A549 (cell line): ENCODE results near the gene CCDC106. TPM values are rescaled to one million over a fixed set of nuclear protein-coding genes. Genes with fewer than 3 reads are reported as not detected.

Source experiments
- ATAC-seq, 2 experiments: fragments of 200-7000 bp in 1 of 2; fragments of >200 bp in 1 of 2; cut with Nextera tagmentation in 1 of 2; cut with Tn5 transposase in 1 of 2; 3 replicates each; pipeline versions ENCODE4 v1.8.0 to v1.9.1; 2018 to 2020; ENCODE audit warnings: mild to moderate bottlenecking in 1 of 2, moderate library complexity in 1 of 2
- CTCF ChIA-PET: fragments of 300-600 bp; sonication (Branson Sonifier 250); formaldehyde crosslinking; extraction: SDS; loops from one replicate; lab custom pipeline; 2021; ENCODE audit warnings: antibody characterized with exemption, inconsistent platforms; lab: Yijun Ruan, JAX
- POLR2A ChIA-PET: fragments of 350-600 bp; formaldehyde crosslinking; extraction: SDS; loops from one replicate; lab custom pipeline; 2021; ENCODE audit warnings: antibody characterized with exemption, inconsistent platforms; lab: Yijun Ruan, JAX
- DNase-seq, 2 experiments: peaks; one replicate each; pipeline versions ENCODE4 v3.0.0 to v3.0.0-alpha.2; 2011 to 2016; ENCODE audit warnings: low read depth in 1 of 2, low spot score in 1 of 2
- FAIRE-seq: peaks from 2 replicates; lab custom pipeline; 2011; peaks lifted over from hg19 to GRCh38; lab: Jason Lieb, UNC
- H3K27ac ChIP-seq, 2 experiments: fragments of >200 bp; sonication (Bioruptor Twin); formaldehyde crosslinking; 3 replicates each; pipeline ENCODE4 v1.5.1; 2016 to 2017
- H3K4me1 ChIP-seq: fragments of >200 bp; sonication (Bioruptor Twin); formaldehyde crosslinking; 3 replicates; pipeline ENCODE4 v1.6.1; 2016
- H3K4me2 ChIP-seq: fragments of >200 bp; sonication (Bioruptor Twin); formaldehyde crosslinking; 3 replicates; pipeline ENCODE4 v1.6.1; 2016
- H3K4me3 ChIP-seq: fragments of >200 bp; sonication (Bioruptor Twin); formaldehyde crosslinking; 3 replicates; pipeline ENCODE4 v1.5.1; 2016
- H3K9me3 ChIP-seq: fragments of >200 bp; sonication (Bioruptor Twin); formaldehyde crosslinking; 3 replicates; pipeline ENCODE4 v1.6.1; 2016
- BCL3 ChIP-seq: fragments of >200 bp; sonication (Bioruptor Twin); formaldehyde crosslinking; IDR thresholded peaks from 3 replicates; pipeline ENCODE4 v1.6.1; 2016
- CBX8 ChIP-seq: fragments of 200-600 bp; sonication (generic); IDR thresholded peaks from 2 replicates; pipeline ENCODE4 v1.6.1; 2016
- CEBPB ChIP-seq, 2 experiments: fragments of >200 bp in 1 of 2; sonication (Bioruptor Twin) in 1 of 2; formaldehyde crosslinking in 1 of 2; IDR thresholded peaks; 2 replicates each; pipeline ENCODE4 v1.6.1; 2012 to 2016
- CTCF ChIP-seq: fragments of >200 bp; sonication (Bioruptor Twin); formaldehyde crosslinking; IDR thresholded peaks from 3 replicates; pipeline ENCODE4 v1.5.1; 2016
- E2F6 ChIP-seq: IDR thresholded peaks from 2 replicates; pipeline ENCODE4 v1.6.1; 2012; ENCODE audit warnings: low read depth, borderline replicate concordance
- EHMT2 ChIP-seq: fragments of 200-600 bp; sonication (generic); IDR thresholded peaks from 2 replicates; pipeline ENCODE4 v1.6.1; 2016; ENCODE audit warnings: antibody characterized with exemption, low read depth, mild to moderate bottlenecking, moderate library complexity
- FOSB ChIP-seq: fragments of 250-450 bp; sonication (Bioruptor Pico); IDR thresholded peaks from 2 replicates; pipeline ENCODE4 v1.5.0; 2020; ENCODE audit warnings: mild to moderate bottlenecking, moderate library complexity
- FOSL2 ChIP-seq, 2 experiments: fragments of 450-650 bp in 1 of 2; fragments of >200 bp in 1 of 2; sonication (Bioruptor Twin) in 1 of 2; formaldehyde crosslinking; IDR thresholded peaks; 2 replicates each; pipeline versions ENCODE4 v1.5.0 to v1.6.1; 2016 to 2020; ENCODE audit warnings: mild to moderate bottlenecking in 1 of 2, moderate library complexity in 1 of 2
- HEYL ChIP-seq: fragments of 250-450 bp; sonication (Bioruptor Pico); IDR thresholded peaks from 2 replicates; pipeline ENCODE4 v1.8.0; 2021; ENCODE audit warnings: mild to moderate bottlenecking, moderate library complexity
- HOXB13 ChIP-seq: fragments of 250-450 bp; sonication (Bioruptor Pico); IDR thresholded peaks from 2 replicates; pipeline ENCODE4 v1.5.0; 2020; ENCODE audit warnings: low read depth, mild to moderate bottlenecking, moderate library complexity
- HOXB5 ChIP-seq: fragments of 250-450 bp; sonication (Bioruptor Pico); IDR thresholded peaks from 2 replicates; pipeline ENCODE4 v1.5.0; 2020; ENCODE audit warnings: mild to moderate bottlenecking, moderate library complexity
- JUN ChIP-seq, 2 experiments: fragments of >200 bp; sonication (Bioruptor Twin); formaldehyde crosslinking; IDR thresholded peaks; 2 replicates in 1 of 2; 3 replicates in 1 of 2; pipeline ENCODE4 v1.6.1; 2016 to 2017
- KDM1A ChIP-seq: fragments of 200-600 bp; sonication (generic); IDR thresholded peaks from 2 replicates; pipeline ENCODE4 v1.6.1; 2016; ENCODE audit warnings: low read depth, mild to moderate bottlenecking
- NPAS2 ChIP-seq: fragments of 250-450 bp; sonication (Bioruptor Pico); IDR thresholded peaks from 2 replicates; pipeline ENCODE4 v1.8.0; 2022; ENCODE audit warnings: mild to moderate bottlenecking, moderate library complexity, borderline replicate concordance
- NR3C1 ChIP-seq: fragments of >200 bp; sonication (Bioruptor Twin); formaldehyde crosslinking; IDR thresholded peaks from 3 replicates; pipeline ENCODE4 v1.6.1; 2017
- POLR2A ChIP-seq: IDR thresholded peaks from 2 replicates; pipeline ENCODE4 v1.6.1; 2012; ENCODE audit warnings: mild to moderate bottlenecking, low read length
- RAD21 ChIP-seq, 2 experiments: fragments of >200 bp in 1 of 2; sonication (Bioruptor Twin) in 1 of 2; formaldehyde crosslinking in 1 of 2; IDR thresholded peaks in 1 of 2; conservative IDR thresholded peaks in 1 of 2; 2 replicates in 1 of 2; 3 replicates in 1 of 2; pipeline ENCODE4 v1.6.1; 2012 to 2018; ENCODE audit warnings: inconsistent platforms in 1 of 2
- RARB ChIP-seq: fragments of 250-450 bp; sonication (Bioruptor Pico); IDR thresholded peaks from 2 replicates; pipeline ENCODE4 v1.8.0; 2021; ENCODE audit warnings: mild to moderate bottlenecking, moderate library complexity
- RCOR1 ChIP-seq: fragments of 150-350 bp; IDR thresholded peaks from 2 replicates; pipeline ENCODE4 v1.6.1; 2014; ENCODE audit warnings: antibody characterized with exemption, low read length, low read depth
- RFX5 ChIP-seq: fragments of 450-650 bp; IDR thresholded peaks from 2 replicates; pipeline ENCODE4 v1.7.1; 2014; ENCODE audit warnings: antibody characterized with exemption, mild to moderate bottlenecking, moderate library complexity
- SREBF2 ChIP-seq: fragments of 450-650 bp; IDR thresholded peaks from 2 replicates; pipeline ENCODE4 v1.6.1; 2014; ENCODE audit warnings: mild to moderate bottlenecking, moderate library complexity
- TP53 ChIP-seq: fragments of 250-450 bp; sonication (Bioruptor Pico); IDR thresholded peaks from 2 replicates; pipeline ENCODE4 v1.5.0; 2021; ENCODE audit warnings: mild to moderate bottlenecking, moderate library complexity
- ZFP36 ChIP-seq: fragments of 450-650 bp; IDR thresholded peaks from 2 replicates; pipeline ENCODE4 v1.6.1; 2014; ENCODE audit warnings: borderline replicate concordance; ENCODE audit not compliant: partially characterized antibody
- ZSCAN20 ChIP-seq: fragments of 250-450 bp; sonication (Bioruptor Pico); IDR thresholded peaks from 2 replicates; pipeline ENCODE4 v1.8.0; 2022; ENCODE audit warnings: mild to moderate bottlenecking, moderate library complexity
- WGBS: methylation state at CpG from one replicate; pipeline ENCODE4 v1.1.6; 2017; ENCODE audit errors: missing lambda C conversion rate; 5-methylcytosine and 5-hydroxymethylcytosine counted together
- polyA plus RNA-seq, 4 experiments: library from polyadenylated mRNA; depleted of rRNA in 3 of 4; stranded (reverse); fragments of >200 nt; fragmentation: RNase III in 1 of 4; extraction: RNeasy Plus Mini Kit Qiagen cat#74134 plus additional on column Dnase treatment in 1 of 4; gene quantifications; 2 replicates in 3 of 4; 3 replicates in 1 of 4; pipeline ENCODE4 v1.2.3, GENCODE V29; 2011 to 2017

Gene CCDC106
- polyA plus RNA-seq, 2 of the 4 experiments (the other 2 are of a cell fraction), result 5.2 to 17.6 TPM

- no peaks in the 10 kb centered on the region for H3K9me3 ChIP-seq
- POLR2A ChIA-PET, result interaction anchor here (1.0 kb wide), 1 partner anchor 23 kb away, joined by 3 read pairs; no protein-coding TSS in a partner anchor
- peak overlapping the region; percentile 93; the same call in 1 of the 3 replicates for H3K4me3 ChIP-seq
- DNase-seq, result no peak
- CTCF ChIA-PET, result interaction anchor here (1.3 kb wide), 1 partner anchor 656 kb away, joined by 3 read pairs; no protein-coding TSS in a partner anchor
- peaks cover 40% of the 10 kb centered on the region for H3K4me1 ChIP-seq
- ATAC-seq, result no peak
- no peak for TF ChIP-seq ZSCAN20 (CRISPR knock-in tag)
- TF ChIP-seq, all 56 proteins: peak for 0
- Histone ChIP-seq H3K27ac (no peak overlapping the region), H3K4me2 (peak overlapping the region; percentile 97)
- no peak for FAIRE-seq
- 94% methylated on average over 7 of the region's 7 CpGs for WGBS
Measured at GRCh38 chr19:55676889-55677505, 29.0 kb downstream of the CCDC106 start.

GRCh38 chr19:55677572-55678028, 29.6 kb downstream of the CCDC106 start:
- ChIA-PET CTCF (no interaction called here), POLR2A (no interaction called here)
- FAIRE-seq (no peak), DNase-seq (no peak), ATAC-seq (no peak)
- Histone ChIP-seq H3K27ac (no peak overlapping the region), H3K4me1 (peaks cover 35% of the 10 kb centered on the region), H3K4me3 (no peak overlapping the region), H3K9me3 (no peaks in the 10 kb centered on the region), H3K4me2 (no peak overlapping the region; the same call in 2 of the 3 replicates)
- 92% methylated on average over 6 of the region's 6 CpGs for WGBS
- TF ChIP-seq FOSL2 (IDR thresholded peaks at IDR 0.05) (no peak), FOSL2 (CRISPR knock-in tag; IDR thresholded peaks at IDR 0.05) (no peak), E2F6 (no peak), HEYL (CRISPR knock-in tag) (no peak), SREBF2 (no peak), BCL3 (no peak), ZFP36 (no peak), RAD21 (conservative IDR thresholded peaks at IDR 0.05 in 1 of 2, IDR thresholded peaks at IDR 0.05 in 1 of 2) (no peak), KDM1A (no peak), NPAS2 (CRISPR knock-in tag) (no peak), FOSB (CRISPR knock-in tag) (no peak), CTCF (no peak), HOXB5 (CRISPR knock-in tag) (no peak), CBX8 (no peak), NR3C1 (no peak), POLR2A (no peak), RCOR1 (no peak), TP53 (CRISPR knock-in tag) (no peak)

- Histone ChIP-seq H3K4me2 (no peak overlapping the region), H3K4me1 (peaks cover 29% of the 10 kb centered on the region), H3K4me3 (no peak overlapping the region), H3K9me3 (no peaks in the 10 kb centered on the region), H3K27ac (no peak overlapping the region)
- DNase-seq (no peak), ATAC-seq (no peak), FAIRE-seq (no peak)
- POLR2A ChIA-PET, result no interaction called here
- CTCF ChIA-PET, result no interaction called here
- WGBS, result 95% methylated on average over 21 of the region's 21 CpGs
- TF ChIP-seq EHMT2, result no peak
- no peak for TF ChIP-seq RARB
- TF ChIP-seq TP53 (CRISPR knock-in tag), result no peak
- TF ChIP-seq RCOR1, result no peak
- no peak for TF ChIP-seq CTCF
- TF ChIP-seq HOXB13, result no peak
- TF ChIP-seq JUN (IDR thresholded peaks at IDR 0.05), result no peak
- no peak for TF ChIP-seq RFX5
- no peak for TF ChIP-seq ZFP36
- no peak for TF ChIP-seq CEBPB (IDR thresholded peaks at IDR 0.05)
Measured at GRCh38 chr19:55678121-55678671, 30.2 kb downstream of the CCDC106 start.
